ENCODE measurements around the gene SAG.

SAG gene

GRCh38 chr2:233307565-233307964 lies at the start of gene SAG:
SAG (plus strand) TSS chr2:233307816; CDS start chr2:233309190, 1,374 bp downstream.
- no peak for DNase-seq

- no peak for DNase-seq
These were observed 49.4 kb upstream of the SAG start for GRCh38 chr2:233258211-233258610.

- DNase-seq = no peak
These were observed 47.9 kb upstream of the SAG start for GRCh38 chr2:233259730-233260129.

- DNase-seq = no peak
These were observed 47.0 kb upstream of the SAG start for GRCh38 chr2:233260661-233261060.

- DNase-seq = no peak
These were observed 45.6 kb upstream of the SAG start for GRCh38 chr2:233261819-233262555.

GRCh38 chr2:233262562-233262961 lies 45.1 kb upstream of the SAG start:
- no peak for DNase-seq

GRCh38 chr2:233263045-233263570 lies 44.5 kb upstream of the SAG start:
- no peak for DNase-seq

GRCh38 chr2:233264667-233265066 lies 42.9 kb upstream of the SAG start:
- no peak for DNase-seq

- no peak for DNase-seq
These were observed 41.7 kb upstream of the SAG start for GRCh38 chr2:233265899-233266431.

- no peak for DNase-seq
These were observed 41.1 kb upstream of the SAG start for GRCh38 chr2:233266481-233266880.

GRCh38 chr2:233267516-233268245 lies 39.9 kb upstream of the SAG start:
- DNase-seq = no peak

GRCh38 chr2:233270366-233270765 lies 37.2 kb upstream of the SAG start:
- DNase-seq = no peak

GRCh38 chr2:233270951-233271350 lies 36.7 kb upstream of the SAG start:
- DNase-seq = no peak

- no peak for DNase-seq
These were observed 35.9 kb upstream of the SAG start for GRCh38 chr2:233271693-233272092.

GRCh38 chr2:233273120-233273519 lies 34.5 kb upstream of the SAG start:
- DNase-seq = no peak

- DNase-seq = no peak
These were observed 32.4 kb upstream of the SAG start for GRCh38 chr2:233275223-233275622.

- DNase-seq = no peak
These were observed 28.7 kb upstream of the SAG start for GRCh38 chr2:233278921-233279320.

GRCh38 chr2:233280114-233280693 lies 27.4 kb upstream of the SAG start:
- no peak for DNase-seq

GRCh38 chr2:233281553-233281952 lies 26.1 kb upstream of the SAG start:
- DNase-seq = no peak

GRCh38 chr2:233281992-233282603 lies 25.5 kb upstream of the SAG start:
- DNase-seq = no peak

GRCh38 chr2:233285921-233286320 lies 21.7 kb upstream of the SAG start:
- DNase-seq = no peak

- no peak for DNase-seq
These were observed 19.7 kb upstream of the SAG start for GRCh38 chr2:233287871-233288270.

- DNase-seq = no peak
These were observed 19.0 kb upstream of the SAG start for GRCh38 chr2:233288663-233289062.
